HepG2 (cell line): ENCODE data around the gene NADK2. TPM values are rescaled to one million over a fixed set of nuclear protein-coding genes. Genes with fewer than 3 reads are reported as not detected.

ENCODE experiments used
- ARHGAP35 ChIP-seq: sonication (generic); formaldehyde crosslinking; IDR thresholded peaks from 2 replicates; pipeline ENCODE4 v1.9.0; 2022; ENCODE audit warnings: mild to moderate bottlenecking, inconsistent platforms, moderate library complexity, missing genetic modification reagents, borderline replicate concordance
- KLF16 ChIP-seq, 2 experiments: sonication (generic) in 1 of 2; formaldehyde crosslinking in 1 of 2; IDR thresholded peaks; 2 replicates each; pipeline versions ENCODE4 v1.6.1 to v1.8.0; 2016 to 2023; ENCODE audit warnings: missing genetic modification reagents in 2 of 2, missing compliant biosample characterization in 1 of 2
- RBFOX2 ChIP-seq: fragments of 200-400 bp; formaldehyde crosslinking; IDR thresholded peaks from 2 replicates; pipeline ENCODE4 v1.6.1; 2017; ENCODE audit warnings: low read depth, mild to moderate bottlenecking, low read length
- RXRA ChIP-seq: sonication (generic); formaldehyde crosslinking; IDR thresholded peaks from 2 replicates; pipeline ENCODE4 v1.5.1; 2020; ENCODE audit warnings: missing genetic modification reagents
- SRSF9 ChIP-seq: fragments of 200-400 bp; formaldehyde crosslinking; IDR thresholded peaks from 2 replicates; pipeline ENCODE4 v1.6.1; 2018; ENCODE audit warnings: borderline replicate concordance, mild to moderate bottlenecking, low read depth, low read length; ENCODE audit not compliant: insufficient read depth, poor library complexity, severe bottlenecking
- YEATS4 ChIP-seq: sonication (generic); formaldehyde crosslinking; IDR thresholded peaks from 2 replicates; pipeline ENCODE4 v1.4.0; 2020; ENCODE audit warnings: missing genetic modification reagents, borderline replicate concordance
- ZNF180 ChIP-seq: sonication (generic); formaldehyde crosslinking; IDR thresholded peaks from 2 replicates; pipeline ENCODE4 v1.4.0; 2020; ENCODE audit warnings: low read depth, missing genetic modification reagents, borderline replicate concordance
- ZNF468 ChIP-seq: sonication (generic); formaldehyde crosslinking; IDR thresholded peaks from 2 replicates; pipeline ENCODE4 v1.8.0; 2022; ENCODE audit warnings: mild to moderate bottlenecking, moderate library complexity, missing genetic modification reagents
- ZNF549 ChIP-seq: sonication (generic); formaldehyde crosslinking; IDR thresholded peaks from 2 replicates; pipeline ENCODE4 v1.5.0; 2020; ENCODE audit warnings: missing genetic modification reagents
- ZNF773 ChIP-seq: sonication (generic); formaldehyde crosslinking; IDR thresholded peaks from 2 replicates; pipeline ENCODE4 v1.4.0; 2020; ENCODE audit warnings: missing genetic modification reagents, borderline replicate concordance
- ZNF891 ChIP-seq: sonication (generic); formaldehyde crosslinking; IDR thresholded peaks from 2 replicates; pipeline ENCODE4 v1.5.0; 2020; ENCODE audit warnings: mild to moderate bottlenecking, missing genetic modification reagents
- ZSCAN9 ChIP-seq: IDR thresholded peaks from 2 replicates; pipeline ENCODE4 v1.6.1; 2016; ENCODE audit warnings: borderline replicate concordance
- polyA plus RNA-seq, 8 experiments: library from polyadenylated mRNA; depleted of rRNA in 3 of 8; stranded (reverse) in 7 of 8; unstranded in 1 of 8; fragments of >200 nt; fragmentation: Illumina TruSeq in 4 of 8; extraction: Trizol in 4 of 8; gene quantifications; 2 replicates each; pipeline versions ENCODE4 v1.2.1 to v1.2.3, GENCODE V29; 2011 to 2016; ENCODE audit warnings: low read depth in 4 of 8, missing spikeins in 1 of 8, mixed read lengths in 1 of 8; ENCODE audit not compliant: insufficient read depth in 1 of 8
- total RNA-seq, 5 experiments: library from RNA; depleted of rRNA; stranded (reverse); fragments of >200 nt; fragmentation: Illumina TruSeq; extraction: Trizol; gene quantifications; 2 replicates each; pipeline ENCODE4 v1.2.3, GENCODE V29; 2016; ENCODE audit warnings: low read depth in 1 of 5
- TF ChIP-seq, protein P1 (sequence below): sonication (generic); formaldehyde crosslinking; conservative IDR thresholded peaks from 2 replicates; pipeline ENCODE4 v1.4.0; 2020; ENCODE audit warnings: missing genetic modification reagents
- TF ChIP-seq, protein P2 (sequence below): sonication (generic); formaldehyde crosslinking; IDR thresholded peaks from 2 replicates; pipeline ENCODE4 v1.8.1; 2022; ENCODE audit warnings: low read depth, mild to moderate bottlenecking, missing genetic modification reagents
- TF ChIP-seq, protein P3 (sequence below): sonication (generic); formaldehyde crosslinking; IDR thresholded peaks from 2 replicates; pipeline ENCODE4 v1.8.1; 2023; ENCODE audit warnings: mild to moderate bottlenecking, moderate library complexity, missing genetic modification reagents
- TF ChIP-seq, protein P4 (sequence below): sonication (generic); formaldehyde crosslinking; IDR thresholded peaks from 2 replicates; pipeline ENCODE4 v1.5.1; 2020; ENCODE audit warnings: mild to moderate bottlenecking, missing genetic modification reagents
- TF ChIP-seq, protein P5 (sequence below): IDR thresholded peaks from 2 replicates; pipeline ENCODE4 v1.6.1; 2016; ENCODE audit warnings: missing biosample characterization, missing genetic modification reagents, low read depth

The NADK2 gene
- total and polyA plus RNA-seq, 2 of the 13 experiments (the other 11 are each of a cell fraction or from before 2014, with no cell fraction given): 13.9 to 71.4 TPM

DNA sequence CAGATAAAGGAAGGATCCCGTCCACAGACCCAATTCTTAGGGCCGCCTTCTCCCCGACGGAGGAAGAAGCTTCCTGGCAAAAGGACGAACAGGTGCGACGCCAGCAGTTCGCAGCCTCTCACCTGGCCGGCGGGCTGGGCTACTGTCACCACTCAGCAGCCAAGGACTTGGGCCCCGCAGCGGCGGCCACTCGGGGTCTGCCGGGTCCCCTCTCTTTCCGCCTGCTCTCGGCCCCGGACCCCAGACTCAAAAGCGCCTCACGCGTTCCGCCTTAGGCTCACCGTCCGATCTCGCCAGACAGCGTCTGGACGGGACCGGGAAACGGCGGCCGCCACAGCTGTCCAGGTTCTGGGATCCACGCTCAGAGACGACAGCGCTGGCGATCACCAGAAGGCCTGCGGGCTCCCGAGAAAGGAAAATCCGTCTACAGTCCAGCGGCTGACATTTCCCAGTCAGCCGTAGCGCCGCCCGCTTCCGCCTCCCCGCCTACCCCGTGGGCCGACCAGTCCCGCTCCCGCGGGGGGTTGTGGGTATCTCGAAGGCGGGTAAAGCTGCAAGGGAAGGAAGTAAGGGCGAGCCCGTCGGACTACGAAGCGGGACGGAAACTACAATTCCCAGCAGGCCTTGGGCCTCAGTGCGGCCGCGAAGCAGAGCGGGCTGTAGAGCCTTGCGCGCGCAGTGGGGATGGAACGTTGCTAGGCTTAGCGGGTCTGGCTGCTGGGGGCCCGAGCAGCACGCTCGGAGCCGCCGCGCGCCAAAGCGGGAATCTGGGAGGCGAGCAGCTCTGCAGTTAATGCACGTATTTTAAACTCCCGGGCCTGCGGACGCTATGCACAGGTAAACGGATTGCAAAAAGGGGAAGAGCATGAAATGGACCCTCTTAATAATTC is 90.0 kb downstream of the NADK2 start, which contains the start of the genes LMBRD2 and SKP2 (continued):
- TF ChIP-seq, protein P1, sequence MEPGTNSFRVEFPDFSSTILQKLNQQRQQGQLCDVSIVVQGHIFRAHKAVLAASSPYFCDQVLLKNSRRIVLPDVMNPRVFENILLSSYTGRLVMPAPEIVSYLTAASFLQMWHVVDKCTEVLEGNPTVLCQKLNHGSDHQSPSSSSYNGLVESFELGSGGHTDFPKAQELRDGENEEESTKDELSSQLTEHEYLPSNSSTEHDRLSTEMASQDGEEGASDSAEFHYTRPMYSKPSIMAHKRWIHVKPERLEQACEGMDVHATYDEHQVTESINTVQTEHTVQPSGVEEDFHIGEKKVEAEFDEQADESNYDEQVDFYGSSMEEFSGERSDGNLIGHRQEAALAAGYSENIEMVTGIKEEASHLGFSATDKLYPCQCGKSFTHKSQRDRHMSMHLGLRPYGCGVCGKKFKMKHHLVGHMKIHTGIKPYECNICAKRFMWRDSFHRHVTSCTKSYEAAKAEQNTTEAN: peak; percentile 7; the same call in 1 of the 2 replicates
- TF ChIP-seq ZNF180: no peak
- no peak for TF ChIP-seq ZNF549
- TF ChIP-seq RBFOX2: peak; percentile 80
- peak; percentile 37; the same call in 1 of the 2 replicates for TF ChIP-seq RXRA (CRISPR knock-in tag)
- TF ChIP-seq YEATS4 (CRISPR knock-in tag): peak; percentile 51
- peak in 1 of 2 experiments; percentile 61; a peak in 1 of 4 replicates for TF ChIP-seq KLF16 (CRISPR knock-in tag; IDR thresholded peaks at IDR 0.05)
- TF ChIP-seq, protein P2, sequence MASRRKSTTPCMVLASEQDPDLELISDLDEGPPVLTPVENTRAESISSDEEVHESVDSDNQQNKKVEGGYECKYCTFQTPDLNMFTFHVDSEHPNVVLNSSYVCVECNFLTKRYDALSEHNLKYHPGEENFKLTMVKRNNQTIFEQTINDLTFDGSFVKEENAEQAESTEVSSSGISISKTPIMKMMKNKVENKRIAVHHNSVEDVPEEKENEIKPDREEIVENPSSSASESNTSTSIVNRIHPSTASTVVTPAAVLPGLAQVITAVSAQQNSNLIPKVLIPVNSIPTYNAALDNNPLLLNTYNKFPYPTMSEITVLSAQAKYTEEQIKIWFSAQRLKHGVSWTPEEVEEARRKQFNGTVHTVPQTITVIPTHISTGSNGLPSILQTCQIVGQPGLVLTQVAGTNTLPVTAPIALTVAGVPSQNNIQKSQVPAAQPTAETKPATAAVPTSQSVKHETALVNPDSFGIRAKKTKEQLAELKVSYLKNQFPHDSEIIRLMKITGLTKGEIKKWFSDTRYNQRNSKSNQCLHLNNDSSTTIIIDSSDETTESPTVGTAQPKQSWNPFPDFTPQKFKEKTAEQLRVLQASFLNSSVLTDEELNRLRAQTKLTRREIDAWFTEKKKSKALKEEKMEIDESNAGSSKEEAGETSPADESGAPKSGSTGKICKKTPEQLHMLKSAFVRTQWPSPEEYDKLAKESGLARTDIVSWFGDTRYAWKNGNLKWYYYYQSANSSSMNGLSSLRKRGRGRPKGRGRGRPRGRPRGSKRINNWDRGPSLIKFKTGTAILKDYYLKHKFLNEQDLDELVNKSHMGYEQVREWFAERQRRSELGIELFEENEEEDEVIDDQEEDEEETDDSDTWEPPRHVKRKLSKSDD: peak; percentile 31; the same call in 1 of the 2 replicates
- TF ChIP-seq, protein P3, sequence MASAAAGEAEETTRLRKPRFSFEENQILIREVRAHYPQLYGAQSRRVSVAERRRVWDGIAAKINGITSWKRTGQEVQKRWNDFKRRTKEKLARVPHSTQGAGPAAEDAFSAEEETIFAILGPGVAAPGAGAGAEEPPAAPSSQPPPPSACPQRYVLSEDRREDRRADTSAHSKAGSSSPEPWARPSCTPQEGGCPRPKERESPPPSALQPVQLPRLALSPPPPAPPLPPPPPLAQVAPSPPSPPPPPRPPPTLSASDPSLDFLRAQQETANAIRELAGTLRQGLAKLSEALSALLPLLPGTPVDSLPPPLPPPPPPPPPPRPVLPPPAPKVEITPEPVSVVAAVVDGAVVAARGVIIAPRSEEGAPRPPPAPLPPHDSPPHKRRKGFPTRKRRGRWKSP: peak; percentile 73; the same call in 1 of the 2 replicates
- no peak for TF ChIP-seq ZNF468 (CRISPR knock-in tag)
- peak; percentile 74 for TF ChIP-seq ZNF891 (CRISPR knock-in tag)
- TF ChIP-seq, protein P4, sequence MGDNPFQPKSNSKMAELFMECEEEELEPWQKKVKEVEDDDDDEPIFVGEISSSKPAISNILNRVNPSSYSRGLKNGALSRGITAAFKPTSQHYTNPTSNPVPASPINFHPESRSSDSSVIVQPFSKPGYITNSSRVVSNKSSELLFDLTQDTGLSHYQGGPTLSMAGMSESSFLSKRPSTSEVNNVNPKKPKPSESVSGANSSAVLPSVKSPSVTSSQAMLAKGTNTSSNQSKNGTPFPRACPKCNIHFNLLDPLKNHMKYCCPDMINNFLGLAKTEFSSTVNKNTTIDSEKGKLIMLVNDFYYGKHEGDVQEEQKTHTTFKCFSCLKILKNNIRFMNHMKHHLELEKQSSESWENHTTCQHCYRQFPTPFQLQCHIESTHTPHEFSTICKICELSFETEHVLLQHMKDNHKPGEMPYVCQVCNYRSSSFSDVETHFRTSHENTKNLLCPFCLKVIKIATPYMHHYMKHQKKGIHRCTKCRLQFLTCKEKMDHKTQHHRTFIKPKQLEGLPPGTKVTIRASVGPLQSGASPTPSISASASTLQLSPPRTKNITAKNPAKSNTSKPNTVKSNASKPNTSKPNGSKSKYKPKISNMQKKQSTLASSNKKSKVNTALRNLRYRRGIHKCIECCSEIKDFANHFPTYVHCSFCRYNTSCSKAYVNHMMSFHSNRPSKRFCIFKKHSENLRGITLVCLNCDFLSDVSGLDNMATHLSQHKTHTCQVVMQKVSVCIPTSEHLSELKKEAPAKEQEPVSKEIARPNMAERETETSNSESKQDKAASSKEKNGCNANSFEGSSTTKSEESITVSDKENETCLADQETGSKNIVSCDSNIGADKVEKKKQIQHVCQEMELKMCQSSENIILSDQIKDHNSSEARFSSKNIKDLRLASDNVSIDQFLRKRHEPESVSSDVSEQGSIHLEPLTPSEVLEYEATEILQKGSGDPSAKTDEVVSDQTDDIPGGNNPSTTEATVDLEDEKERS (CRISPR knock-in tag): peak; percentile 79; the same call in 1 of the 2 replicates
- peak; percentile 74; the same call in 1 of the 2 replicates for TF ChIP-seq ARHGAP35 (CRISPR knock-in tag)
- peak; percentile 63 for TF ChIP-seq ZSCAN9 (CRISPR knock-in tag)
- TF ChIP-seq SRSF9: no peak
- TF ChIP-seq ZNF773 (CRISPR knock-in tag): no peak
- TF ChIP-seq, protein P5, sequence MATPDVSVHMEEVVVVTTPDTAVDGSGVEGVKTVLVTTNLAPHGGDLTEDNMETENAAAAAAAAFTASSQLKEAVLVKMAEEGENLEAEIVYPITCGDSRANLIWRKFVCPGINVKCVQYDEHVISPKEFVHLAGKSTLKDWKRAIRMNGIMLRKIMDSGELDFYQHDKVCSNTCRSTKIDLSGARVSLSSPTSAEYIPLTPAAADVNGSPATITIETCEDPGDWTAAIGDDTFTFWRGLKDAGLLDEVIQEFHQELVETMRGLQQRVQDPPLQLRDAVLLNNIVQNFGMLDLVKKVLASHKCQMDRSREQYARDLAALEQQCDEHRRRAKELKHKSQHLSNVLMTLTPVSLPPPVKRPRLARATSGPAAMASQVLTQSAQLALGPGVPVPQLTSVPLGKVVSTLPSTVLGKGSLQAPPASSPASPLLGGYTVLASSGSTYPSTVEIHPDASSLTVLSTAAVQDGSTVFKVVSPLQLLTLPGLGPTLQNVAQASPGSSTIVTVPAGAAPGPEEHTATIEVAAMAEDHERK (CRISPR knock-in tag): peak; percentile 70
